ENCODE data around the gene SH3YL1. TPM values are rescaled to one million over a fixed set of nuclear protein-coding genes. Genes with fewer than 3 reads are reported as not detected.

The SH3YL1 gene
- total and polyA plus RNA-seq, 2 of the 4 experiments (the other 2 are of a cell fraction), result 18.1 to 21.2 TPM

- peaks cover 20% of the 10 kb centered on the region for H3K9me3 ChIP-seq (ENCODE audit: control insufficient read depth, insufficient read depth, low read length)
- CTCF ChIA-PET, result no interaction called here
- TF ChIP-seq MXI1 (IDR thresholded peaks at IDR 0.05; ENCODE audit: borderline replicate concordance, low read depth, low read length), result no peak
- TF ChIP-seq BHLHE40 (IDR thresholded peaks at IDR 0.05; ENCODE audit: low read depth, low read length), result no peak
- no peak for TF ChIP-seq CTCF (conservative IDR thresholded peaks at IDR 0.05; ENCODE audit: low read depth, low read length)
- no peak for TF ChIP-seq CHD1 (IDR thresholded peaks at IDR 0.05; ENCODE audit: low read depth, low read length)
- no peak for TF ChIP-seq RFX5 (IDR thresholded peaks at IDR 0.05; ENCODE audit: low read depth, low read length)
- TF ChIP-seq POLR2A (IDR thresholded peaks at IDR 0.05; ENCODE audit: low read depth, low read length), result no peak
- TF ChIP-seq RAD21 (IDR thresholded peaks at IDR 0.05; ENCODE audit: low read length), result no peak
- TF ChIP-seq, protein P1, sequence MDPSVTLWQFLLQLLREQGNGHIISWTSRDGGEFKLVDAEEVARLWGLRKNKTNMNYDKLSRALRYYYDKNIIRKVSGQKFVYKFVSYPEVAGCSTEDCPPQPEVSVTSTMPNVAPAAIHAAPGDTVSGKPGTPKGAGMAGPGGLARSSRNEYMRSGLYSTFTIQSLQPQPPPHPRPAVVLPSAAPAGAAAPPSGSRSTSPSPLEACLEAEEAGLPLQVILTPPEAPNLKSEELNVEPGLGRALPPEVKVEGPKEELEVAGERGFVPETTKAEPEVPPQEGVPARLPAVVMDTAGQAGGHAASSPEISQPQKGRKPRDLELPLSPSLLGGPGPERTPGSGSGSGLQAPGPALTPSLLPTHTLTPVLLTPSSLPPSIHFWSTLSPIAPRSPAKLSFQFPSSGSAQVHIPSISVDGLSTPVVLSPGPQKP (IDR thresholded peaks at IDR 0.05; ENCODE audit: borderline replicate concordance, low read depth, low read length), result no peak
- no peak for TF ChIP-seq MAZ (IDR thresholded peaks at IDR 0.05; ENCODE audit: borderline replicate concordance, low read depth, low read length)
- TF ChIP-seq SMC3 (IDR thresholded peaks at IDR 0.05; ENCODE audit: low read depth, low read length), result no peak
- no peak for TF ChIP-seq RCOR1 (IDR thresholded peaks at IDR 0.05; ENCODE audit: insufficient replicate concordance, low read length)
- TF ChIP-seq USF2 (IDR thresholded peaks at IDR 0.05; ENCODE audit: low read depth, low read length), result no peak
- TF ChIP-seq FOS (IDR thresholded peaks at IDR 0.05; ENCODE audit: low read depth, low read length), result no peak
- TF ChIP-seq NFE2L2 (IDR thresholded peaks at IDR 0.05; ENCODE audit: low read depth, low read length), result no peak
- no peak overlapping the region for H3K4ac ChIP-seq (ENCODE audit: low read depth, low read length)
- H3K9me1 ChIP-seq (ENCODE audit: insufficient read depth, low read length), result no peaks in the 10 kb centered on the region
- no peak overlapping the region for H2BK20ac ChIP-seq (ENCODE audit: low read depth, low read length)
- no peak overlapping the region for H2AK5ac ChIP-seq (ENCODE audit: low read depth, low read length)
- H4K5ac ChIP-seq (ENCODE audit: low read depth, low read length), result no peak overlapping the region
- no peaks in the 10 kb centered on the region for H3K4me1 ChIP-seq (ENCODE audit: control insufficient read depth, insufficient read depth, low read length)
- no peaks in the 10 kb centered on the region for H3K36me3 ChIP-seq (ENCODE audit: control insufficient read depth, insufficient read depth, low read length)
- no peak overlapping the region for H3K9ac ChIP-seq (ENCODE audit: low read depth, low read length)
- no peak overlapping the region for H4K91ac ChIP-seq (ENCODE audit: insufficient read depth, low read depth, low read length)
- POLR2A ChIA-PET (ENCODE audit: unreplicated experiment), result no interaction called here
- no peak overlapping the region for H3K4me2 ChIP-seq (ENCODE audit: low read depth, low read length)
- ATAC-seq (ENCODE audit: low read depth) (no peak), DNase-seq (no peak)
- H3K56ac ChIP-seq (ENCODE audit: extremely low read depth, insufficient read depth, low read length), result no peak overlapping the region
- intact Hi-C loops (cut with micrococcal nuclease), result no loop called here
- H3K23ac ChIP-seq (ENCODE audit: low read depth, low read length), result no peak overlapping the region
- no TSS peak for BruUV-seq (replicated peaks)
- in situ Hi-C loops (cut with MboI; ENCODE audit: low sequenced_read_pairs), result no loop called here
- H3K14ac ChIP-seq (replicated peaks; ENCODE audit: low read depth, low read length), result no peak overlapping the region
- no peak overlapping the region for H2BK120ac ChIP-seq (ENCODE audit: low read depth, low read length)
- no peak overlapping the region for H4K8ac ChIP-seq (ENCODE audit: low read depth in 2 of 2, low read length in 2 of 2)
- no peak overlapping the region for H2BK5ac ChIP-seq (ENCODE audit: low read depth, low read length, poor library complexity, severe bottlenecking)
- no CpG with 5 or more reads among the region's 6 CpGs for WGBS, 2 experiments (ENCODE audit: extremely low coverage in 2 of 2, insufficient read length in 1 of 2)
- no peak overlapping the region for H3K4me3 ChIP-seq (ENCODE audit: insufficient read depth, low read depth, low read length)
- H3K79me1 ChIP-seq (ENCODE audit: low read depth in 1 of 2, low read length in 2 of 2), result no peaks in the 10 kb centered on the region
- no peaks in the 10 kb centered on the region for H3K27me3 ChIP-seq (ENCODE audit: control insufficient read depth, insufficient read depth, low read length)
- H3K18ac ChIP-seq (ENCODE audit: low read depth, low read length), result no peak overlapping the region
- no peak overlapping the region for H2AFZ ChIP-seq (replicated peaks; ENCODE audit: low read length, poor library complexity)
- H2AK9ac ChIP-seq (replicated peaks; ENCODE audit: low read depth, low read length, poor library complexity), result no peak overlapping the region
- no peak overlapping the region for H3K27ac ChIP-seq (ENCODE audit: insufficient read depth, low read length)
- H2BK15ac ChIP-seq (ENCODE audit: low read depth, low read length), result no peak overlapping the region
- dilution Hi-C loops (cut with HindIII; ENCODE audit: low sequenced_read_pairs, unreplicated experiment), result no loop called here
- H4K20me1 ChIP-seq (ENCODE audit: insufficient read depth, low read length), result no peaks in the 10 kb centered on the region
Observed at GRCh38 chr2:202945-203344, 60.9 kb downstream of the SH3YL1 start.

Data from IMR-90 (cell line).